ENCODE data around the gene RAB15.

DNA sequence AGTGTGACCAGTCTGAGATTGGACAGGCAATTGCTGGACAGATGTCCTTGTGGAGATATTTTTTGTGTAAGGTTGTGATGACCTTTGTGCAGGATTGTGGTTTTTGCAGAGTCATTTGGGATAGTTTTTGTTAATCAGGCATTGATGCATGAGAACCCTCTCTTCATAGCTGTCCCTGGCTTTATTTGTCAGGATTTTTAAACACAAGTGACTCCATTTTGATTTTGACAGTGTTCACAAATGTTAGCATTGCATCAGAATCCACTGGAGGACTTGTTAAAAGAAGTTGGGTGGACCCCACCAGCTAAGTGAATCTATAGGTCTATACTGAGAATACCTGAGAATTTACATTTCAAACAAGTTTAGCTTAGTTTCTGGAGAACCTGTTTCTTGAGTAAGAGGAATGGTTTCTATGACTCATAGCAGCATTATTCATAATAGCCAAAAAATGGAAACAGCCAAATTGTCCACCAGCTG is 26.4 kb upstream of the RAB15 start:
- TF ChIP-seq, protein P1, sequence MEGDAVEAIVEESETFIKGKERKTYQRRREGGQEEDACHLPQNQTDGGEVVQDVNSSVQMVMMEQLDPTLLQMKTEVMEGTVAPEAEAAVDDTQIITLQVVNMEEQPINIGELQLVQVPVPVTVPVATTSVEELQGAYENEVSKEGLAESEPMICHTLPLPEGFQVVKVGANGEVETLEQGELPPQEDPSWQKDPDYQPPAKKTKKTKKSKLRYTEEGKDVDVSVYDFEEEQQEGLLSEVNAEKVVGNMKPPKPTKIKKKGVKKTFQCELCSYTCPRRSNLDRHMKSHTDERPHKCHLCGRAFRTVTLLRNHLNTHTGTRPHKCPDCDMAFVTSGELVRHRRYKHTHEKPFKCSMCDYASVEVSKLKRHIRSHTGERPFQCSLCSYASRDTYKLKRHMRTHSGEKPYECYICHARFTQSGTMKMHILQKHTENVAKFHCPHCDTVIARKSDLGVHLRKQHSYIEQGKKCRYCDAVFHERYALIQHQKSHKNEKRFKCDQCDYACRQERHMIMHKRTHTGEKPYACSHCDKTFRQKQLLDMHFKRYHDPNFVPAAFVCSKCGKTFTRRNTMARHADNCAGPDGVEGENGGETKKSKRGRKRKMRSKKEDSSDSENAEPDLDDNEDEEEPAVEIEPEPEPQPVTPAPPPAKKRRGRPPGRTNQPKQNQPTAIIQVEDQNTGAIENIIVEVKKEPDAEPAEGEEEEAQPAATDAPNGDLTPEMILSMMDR (IDR thresholded peaks at IDR 0.05), result no peak
- TF ChIP-seq POLR2A (IDR thresholded peaks at IDR 0.05), result no peak
